GM21723 (cell line): Measurements from ENCODE around the gene RNASET2.

Experiments used
- ATAC-seq: cut with Tn5 transposase; IDR thresholded peaks from one replicate; pipeline ENCODE4 v1.9.1; 2021; ENCODE audit warnings: mild to moderate bottlenecking, moderate library complexity; ENCODE audit not compliant: unreplicated experiment

The RNASET2 gene

GRCh38 chr6:166970091-166970490 lies 13.7 kb upstream of the RNASET2 start:
- ATAC-seq: no peak

GRCh38 chr6:166969390-166970002 lies 13.1 kb upstream of the RNASET2 start:
- ATAC-seq: no peak

- ATAC-seq: no peak
Observed at GRCh38 chr6:166966268-166966667, 9.9 kb upstream of the RNASET2 start.

- ATAC-seq: no peak
Observed at GRCh38 chr6:166960609-166960978, 4.2 kb upstream of the RNASET2 start.

- ATAC-seq: no peak
Observed at GRCh38 chr6:166959911-166960608, 3.7 kb upstream of the RNASET2 start.

- no peak for ATAC-seq
Observed at GRCh38 chr6:166958926-166959861, 2.8 kb upstream of the RNASET2 start.

GRCh38 chr6:166957805-166958076 lies 1.4 kb upstream of the RNASET2 start:
- ATAC-seq: no peak

- ATAC-seq: peak; percentile 48
Observed at GRCh38 chr6:166957087-166957804, 896 bp upstream of the RNASET2 start.

- ATAC-seq: peak; percentile 3
Observed at GRCh38 chr6:166955865-166956443, 396 bp downstream of the RNASET2 start.

GRCh38 chr6:166955121-166955864 lies 1.1 kb downstream of the RNASET2 start:
- ATAC-seq: no peak

- no peak for ATAC-seq
Observed at GRCh38 chr6:166954118-166954713, 2.1 kb downstream of the RNASET2 start.

- ATAC-seq: no peak
Observed at GRCh38 chr6:166952567-166953486, 3.5 kb downstream of the RNASET2 start.

GRCh38 chr6:166952121-166952520 lies 4.2 kb downstream of the RNASET2 start:
- no peak for ATAC-seq

GRCh38 chr6:166951670-166952060 lies 4.7 kb downstream of the RNASET2 start:
- no peak for ATAC-seq

- ATAC-seq: peak; percentile 87
Observed at GRCh38 chr6:166950892-166951669, 5.3 kb downstream of the RNASET2 start.

GRCh38 chr6:166950443-166950821 lies 5.9 kb downstream of the RNASET2 start:
- ATAC-seq: peak; percentile 50

- peak; percentile 1 for ATAC-seq
Observed at GRCh38 chr6:166949528-166950442, 6.6 kb downstream of the RNASET2 start.
